ENCODE results near the gene CABP7.
A peak's percentile ranks its signal among the peaks of the same experiment; 100 is the strongest.

CABP7 gene

DNA sequence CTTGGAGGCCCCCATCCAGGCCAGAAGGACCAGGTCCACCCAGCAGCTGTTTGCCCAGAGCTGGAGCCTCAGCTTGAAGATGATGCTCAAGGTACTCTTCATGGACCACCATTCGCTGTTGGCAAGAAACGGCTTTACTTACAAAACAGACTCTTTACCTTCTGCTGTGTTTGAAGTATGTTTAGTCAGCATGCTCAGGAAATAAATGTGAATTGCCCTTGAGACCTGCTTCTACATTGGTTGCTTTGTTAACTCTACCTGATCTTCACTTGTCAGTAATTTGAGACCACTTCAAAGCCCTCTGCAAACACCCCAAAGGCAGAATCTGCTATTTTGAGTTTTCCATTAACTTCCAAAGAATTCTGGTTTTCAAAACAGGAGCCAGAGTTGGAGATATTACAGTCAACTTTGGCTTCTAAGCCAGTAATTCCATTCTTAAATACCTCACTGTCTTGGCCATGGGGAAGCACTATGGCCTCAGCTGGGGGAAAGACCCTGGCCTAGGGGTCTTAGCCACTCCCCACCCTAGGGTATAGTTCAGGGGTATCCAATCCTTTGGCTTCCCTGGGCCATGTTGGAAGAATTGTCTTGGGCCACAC lies 50.0 kb downstream of the CABP7 start:
- DNase-seq: no peak

DNA sequence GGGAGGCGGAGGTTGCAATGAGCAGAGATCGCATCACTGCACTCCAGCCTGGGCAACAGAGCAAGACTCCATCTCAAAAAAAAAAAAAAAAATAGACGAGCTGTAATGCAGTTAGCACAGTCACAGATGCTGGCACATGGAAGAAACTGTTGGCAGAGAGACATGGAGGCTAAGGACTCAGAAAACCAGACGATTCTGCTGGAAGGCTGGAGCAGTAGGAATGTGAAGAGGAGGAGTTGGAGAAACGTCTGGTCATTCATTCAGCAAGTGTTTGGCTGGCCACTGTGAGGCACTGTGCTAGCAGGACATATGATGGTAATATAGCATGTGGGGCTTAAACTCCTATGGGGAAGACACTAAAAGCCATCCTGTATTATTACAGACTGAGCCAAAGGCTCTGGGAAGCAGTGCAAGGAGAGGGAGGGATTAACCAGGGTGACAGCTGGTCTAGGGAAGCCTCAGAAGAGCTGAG lies 52.4 kb downstream of the CABP7 start:
- DNase-seq: peak in 3 of 51 donors; percentile 9 to 32 (median 10)

DNA sequence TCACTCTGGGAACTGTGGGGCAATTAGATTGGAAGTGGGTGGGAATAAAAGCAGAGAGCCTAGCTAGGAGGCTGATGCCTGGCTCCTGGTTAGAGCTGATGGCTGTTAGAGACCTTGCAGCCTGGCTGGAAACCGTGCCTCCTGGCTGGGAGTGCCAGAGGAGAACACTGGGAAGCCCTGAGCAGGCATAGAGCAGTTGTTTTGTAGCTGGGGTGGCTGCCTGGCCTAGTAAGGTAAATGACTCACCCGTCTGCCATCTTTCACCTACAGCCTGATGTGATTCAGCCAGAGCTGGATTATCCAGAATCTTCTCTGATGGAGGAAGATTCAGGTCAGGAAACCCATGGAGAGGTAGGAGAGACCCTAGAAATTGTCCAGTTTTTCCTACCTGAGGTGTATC lies 53.4 kb downstream of the CABP7 start:
- DNase-seq: peak in 3 of 51 donors; percentile 4 to 31 (median 23)

DNA sequence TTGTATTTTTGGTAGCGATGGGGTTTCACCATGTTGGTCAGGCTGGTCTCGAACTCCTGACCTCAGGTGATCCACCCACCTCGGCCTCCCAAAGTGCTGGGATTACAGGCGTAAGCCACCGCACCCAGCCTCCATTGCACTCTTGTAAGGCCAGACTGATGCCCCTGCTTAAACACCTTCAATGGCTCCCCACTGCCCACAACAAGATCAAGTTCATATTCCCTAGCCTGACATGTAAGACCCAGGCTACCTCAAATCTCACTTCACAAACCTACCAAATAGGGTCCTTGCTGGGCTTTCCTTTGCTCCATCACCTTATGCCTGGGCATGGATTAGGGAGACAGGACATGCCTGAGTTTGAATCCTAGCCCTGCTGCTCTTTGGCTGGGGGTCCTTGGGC lies 60.4 kb downstream of the CABP7 start:
- DNase-seq: no peak

DNA sequence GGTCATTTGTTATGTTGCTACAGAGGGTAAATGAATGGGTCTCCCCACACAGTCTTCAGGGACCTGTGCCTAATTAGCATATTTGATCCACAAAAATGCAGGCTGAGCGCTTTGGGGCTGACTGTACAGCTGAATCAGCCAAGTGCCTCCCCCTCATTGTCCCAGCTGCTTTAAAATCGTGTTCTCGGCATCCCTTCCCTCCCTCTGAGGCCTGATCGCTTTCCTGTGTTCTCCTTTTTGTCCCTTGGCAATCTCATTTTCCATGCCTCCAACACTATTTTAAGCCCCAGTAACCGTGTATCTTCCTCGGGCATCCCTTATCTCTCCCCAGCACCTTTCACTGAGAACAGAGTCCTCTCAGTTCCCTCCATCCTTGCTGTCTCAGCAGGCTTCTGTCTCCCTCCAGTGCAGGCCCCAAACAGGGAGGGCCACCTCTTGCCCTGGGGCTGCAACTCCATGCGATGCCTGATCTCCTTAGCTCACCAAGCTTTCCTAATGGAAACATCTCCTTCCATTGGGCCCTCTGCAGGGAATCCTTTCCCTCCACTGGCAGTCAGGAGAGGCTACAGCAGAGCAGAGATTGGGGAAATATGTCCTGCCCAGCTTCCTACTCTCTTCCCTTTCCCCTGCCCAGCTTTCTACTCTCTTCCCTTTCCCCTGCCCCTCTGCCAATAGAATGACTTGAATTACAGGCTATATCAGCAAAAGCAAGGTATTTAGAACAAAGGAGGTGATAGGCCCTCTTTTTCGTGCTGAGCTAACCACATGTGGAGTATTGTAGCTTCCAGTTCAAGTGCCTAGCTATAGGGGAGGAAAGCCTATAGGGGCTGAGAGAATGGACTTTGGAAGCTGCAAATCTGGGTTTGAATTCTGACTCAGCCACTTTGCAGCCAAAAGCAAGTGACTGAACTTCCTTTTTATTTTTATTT lies 61.2 kb downstream of the CABP7 start:
- DNase-seq: peak in 4 of 51 donors; percentile 11 to 63 (median 38)

All from hypothalamus (tissue), 51 donors.